ENCODE measurements around the gene ASIC1. TPM values are rescaled to one million over a fixed set of nuclear protein-coding genes. Genes with fewer than 3 reads are reported as not detected.
"Not testable (repeated sequence)": the region's sequence is repeated elsewhere in the genome, so short reads cannot be mapped to it uniquely, and the experiment has no call there.

The ASIC1 gene
- total RNA-seq, 2 experiments from 2014 or later, result 19.0 to 28.3 TPM

DNA sequence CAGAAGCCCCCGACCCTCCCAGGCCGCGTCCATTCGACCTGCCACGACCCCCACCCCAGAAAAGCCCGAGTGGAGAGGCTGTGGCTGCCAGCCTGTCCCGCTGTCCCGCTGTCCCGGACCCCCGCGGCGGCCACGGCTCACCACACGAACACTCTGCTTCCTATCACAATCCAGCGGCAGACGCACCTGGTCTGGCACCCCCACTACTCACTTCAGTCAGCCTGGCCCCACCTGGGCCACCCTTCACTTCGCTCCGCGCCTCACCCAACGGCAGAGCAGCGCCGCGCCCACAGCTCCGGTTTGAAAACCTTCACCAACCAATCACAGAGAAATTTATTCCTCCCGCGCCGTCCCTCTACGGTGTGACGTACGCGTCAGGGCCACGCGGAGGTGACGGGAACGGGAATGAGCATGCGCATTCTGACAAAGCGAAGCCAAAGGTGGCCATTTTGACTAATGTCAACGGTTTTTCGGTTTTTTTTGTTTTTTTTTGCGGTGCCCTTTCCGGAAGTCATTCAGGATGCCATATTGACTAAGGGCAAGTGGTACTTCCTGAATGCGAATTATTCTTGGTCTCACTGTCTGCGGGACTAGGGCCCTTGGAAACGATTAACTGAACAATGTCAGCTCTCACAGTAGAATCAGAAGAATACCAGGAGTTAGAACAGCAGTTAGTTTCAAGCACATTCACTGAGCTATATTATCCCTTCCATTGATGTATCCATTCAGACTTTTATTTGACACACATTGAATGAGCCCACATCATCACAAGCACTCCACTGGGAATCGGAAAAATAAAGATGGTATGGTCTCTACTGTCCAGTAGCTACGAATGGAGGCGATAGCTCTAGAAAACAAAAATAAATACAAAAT lies 32.0 kb upstream of the ASIC1 start, which contains the start of gene RACGAP1:
Gene RACGAP1 (minus strand): TSS at position 308 of the 873 bp plus-strand sequence. CDS start 8,779 bp downstream, outside the sequence.
- Mint-ChIP-seq H3K36me3 (peaks cover 38% of the 10 kb centered on the region), H3K4me1 (peaks cover 38% of the 10 kb centered on the region), H3K4me3 (peak within 1 kb of the TSS; percentile 91), H3K27ac (peak within 1 kb of the TSS; percentile 96), H3K9me3 (ENCODE audit: low read depth) (no peaks in the 10 kb centered on the region), H3K27me3 (no peaks in the 10 kb centered on the region)
- DNase-seq (peak; percentile 99), ATAC-seq (peak; percentile 98)
- CTCF ChIA-PET, result interaction anchor here (0.9 to 7.1 kb wide), 13 partner anchors 11 to 284 kb away, joined by 3 to 44 read pairs (median 4); partner anchors contain the start of gene TMBIM6

DNA sequence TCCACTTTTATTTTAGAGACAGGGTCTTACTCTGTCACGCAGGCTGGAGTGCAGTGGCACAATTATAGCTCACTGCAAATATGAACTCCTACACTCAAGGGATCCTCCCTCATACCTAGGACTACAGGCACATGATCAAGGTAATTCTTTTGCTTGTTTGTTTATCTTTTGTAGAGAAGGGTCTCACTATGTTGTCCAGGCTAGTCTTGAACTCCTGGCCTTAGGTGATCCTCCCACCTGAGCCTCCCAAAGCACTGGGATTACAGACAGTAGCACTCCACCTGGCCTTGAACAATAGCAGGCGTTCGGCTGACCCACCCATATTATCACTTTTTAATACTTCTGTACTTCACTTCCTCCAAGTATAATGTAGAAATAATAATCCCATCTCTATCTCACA lies 30.7 kb upstream of the ASIC1 start:
- no peak for DNase-seq
- CTCF ChIA-PET, result interaction anchor here (1.3 to 7.1 kb wide), 2 partner anchors 9 to 12 kb away, joined by 3 to 44 read pairs; no protein-coding TSS in a partner anchor
- H3K36me3 Mint-ChIP-seq, result peaks cover 29% of the 10 kb centered on the region
- no peak for ATAC-seq
- no peaks in the 10 kb centered on the region for H3K9me3 Mint-ChIP-seq (ENCODE audit: low read depth)
- no peak overlapping the region for H3K27ac Mint-ChIP-seq
- H3K4me1 Mint-ChIP-seq, result peaks cover 29% of the 10 kb centered on the region
- H3K27me3 Mint-ChIP-seq, result peaks cover 3% of the 10 kb centered on the region
- no peak overlapping the region for H3K4me3 Mint-ChIP-seq

DNA sequence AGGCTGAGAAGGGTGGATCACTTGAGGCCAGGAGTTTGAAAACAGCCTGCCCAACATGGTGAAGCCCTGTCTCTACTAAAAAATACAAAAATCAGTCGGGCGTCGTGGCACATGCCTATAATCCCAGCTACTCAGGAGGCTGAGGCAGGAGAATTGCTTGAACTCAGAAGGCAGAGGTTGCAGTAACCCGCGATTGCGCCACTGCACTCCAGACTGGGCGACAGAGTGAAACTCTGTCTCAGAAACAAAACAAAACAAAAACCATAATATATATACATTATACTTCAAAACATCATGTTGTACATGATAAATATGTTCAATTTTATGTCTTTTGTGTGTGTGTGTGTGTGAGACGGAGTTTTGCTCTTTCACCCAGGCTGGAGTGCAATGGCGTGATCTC lies 26.9 kb upstream of the ASIC1 start:
- not testable (repeated sequence) for H3K36me3 Mint-ChIP-seq; H3K27ac Mint-ChIP-seq; H3K4me3 Mint-ChIP-seq; H3K4me1 Mint-ChIP-seq; DNase-seq; ATAC-seq; H3K9me3 Mint-ChIP-seq (ENCODE audit: low read depth)
- CTCF ChIA-PET, result interaction anchor here (1.2 to 7.1 kb wide), 5 partner anchors 8 to 63 kb away, joined by 3 to 44 read pairs (median 5); no protein-coding TSS in a partner anchor
- peaks cover 21% of the 10 kb centered on the region for H3K27me3 Mint-ChIP-seq

DNA sequence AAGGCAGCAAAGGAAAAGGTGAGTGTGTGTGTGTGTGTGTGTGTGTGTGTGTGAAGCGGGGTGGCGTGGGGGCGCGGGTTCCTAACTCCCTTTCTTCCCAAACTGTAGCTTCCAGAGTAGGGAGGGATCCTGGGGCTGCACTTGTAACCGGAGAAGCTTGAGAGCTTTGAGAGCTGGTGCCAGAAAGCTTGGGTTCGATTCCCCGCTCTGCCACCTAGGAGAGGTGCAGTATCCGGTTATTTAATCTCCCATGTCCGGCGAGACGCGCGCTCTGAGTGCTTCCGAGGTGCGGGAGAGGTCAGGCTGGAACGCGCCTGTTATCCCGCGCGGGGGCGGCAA lies 24.9 kb upstream of the ASIC1 start:
- Mint-ChIP-seq H3K4me1 (no peaks in the 10 kb centered on the region), H3K27ac (no peak overlapping the region), H3K9me3 (ENCODE audit: low read depth) (no peaks in the 10 kb centered on the region), H3K36me3 (no peaks in the 10 kb centered on the region), H3K4me3 (no peak overlapping the region), H3K27me3 (peaks cover 29% of the 10 kb centered on the region)
- DNase-seq (no peak), ATAC-seq (no peak)
- CTCF ChIA-PET, result interaction anchor here (1.3 to 3.8 kb wide), 2 partner anchors 23 to 79 kb away, joined by 3 to 18 read pairs; partner anchors contain the start of gene COX14

DNA sequence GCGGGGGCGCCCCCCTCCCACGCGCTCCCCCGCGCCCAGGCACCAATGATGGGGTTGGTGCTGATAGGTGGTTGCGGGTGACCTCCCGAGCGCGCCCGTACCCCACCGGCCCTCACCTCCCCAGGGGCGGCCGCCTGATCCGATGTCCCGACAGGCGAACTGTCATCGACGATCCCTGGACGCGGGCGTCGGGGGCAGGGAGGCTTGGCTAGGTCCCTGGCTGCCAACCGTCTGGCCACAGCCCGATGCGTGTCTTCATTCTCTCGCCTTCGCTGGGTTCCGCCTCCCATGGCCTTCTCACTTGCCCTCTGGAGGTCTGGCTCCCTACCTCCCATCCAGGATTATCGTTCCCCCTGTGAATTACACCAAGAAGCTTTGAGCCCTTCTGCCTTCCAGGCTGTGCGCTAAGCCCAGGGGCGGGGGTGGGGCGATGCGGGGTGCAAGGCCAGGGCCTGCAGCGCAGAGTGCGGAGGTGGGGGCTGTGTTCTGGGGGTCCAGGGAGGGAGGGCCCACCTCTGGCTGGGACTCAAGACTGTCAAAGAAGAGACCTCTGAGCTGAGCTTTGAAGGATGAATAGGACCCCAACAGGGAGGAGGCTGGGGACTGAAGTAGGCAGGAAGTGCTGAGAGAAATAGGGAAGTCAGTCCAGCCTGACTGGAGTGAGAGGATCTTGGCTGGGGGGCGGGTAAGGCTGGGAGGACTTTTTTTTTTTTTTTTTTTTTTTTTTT lies 24.4 kb upstream of the ASIC1 start:
- H3K9me3 Mint-ChIP-seq (ENCODE audit: low read depth), result no peaks in the 10 kb centered on the region
- peak overlapping the region; percentile 28 for H3K4me3 Mint-ChIP-seq
- H3K36me3 Mint-ChIP-seq, result no peaks in the 10 kb centered on the region

DNA sequence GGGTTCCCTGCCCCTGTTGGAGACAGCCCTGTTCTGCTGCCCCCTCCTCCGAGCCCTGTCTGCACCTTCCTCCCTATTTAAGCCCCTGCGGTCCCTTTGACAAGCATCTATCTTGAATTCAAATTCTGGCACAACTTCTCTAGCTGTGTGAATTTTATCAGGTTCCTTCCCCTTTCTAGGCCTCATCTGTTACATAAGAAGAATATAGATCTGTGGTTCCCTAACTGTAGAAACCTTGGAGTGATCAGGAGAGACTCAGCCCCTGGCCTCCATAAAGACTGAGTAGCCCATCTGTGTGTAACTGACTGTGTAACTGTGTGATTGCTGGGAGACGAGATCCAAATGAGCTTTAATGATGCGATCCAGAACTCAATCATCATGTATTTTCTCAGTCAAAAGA lies 19.1 kb upstream of the ASIC1 start:
- no peak overlapping the region for H3K27ac Mint-ChIP-seq
- DNase-seq (no peak), ATAC-seq (no peak)
- H3K36me3 Mint-ChIP-seq, result no peaks in the 10 kb centered on the region
- no peaks in the 10 kb centered on the region for H3K9me3 Mint-ChIP-seq (ENCODE audit: low read depth)
- H3K27me3 Mint-ChIP-seq, result peaks cover 15% of the 10 kb centered on the region
- CTCF ChIA-PET, result interaction anchor here (0.6 to 13.7 kb wide), 21 partner anchors 11 to 1505 kb away, joined by 3 to 221 read pairs (median 6); partner anchors contain the start of genes ASIC1, COX14, RACGAP1 and SMARCD1
- no peak overlapping the region for H3K4me3 Mint-ChIP-seq
- peaks cover 4% of the 10 kb centered on the region for H3K4me1 Mint-ChIP-seq

More for the DNA sequence above, 24.4 kb upstream of the ASIC1 start:
- no peak overlapping the region for H3K27ac Mint-ChIP-seq
- H3K4me1 Mint-ChIP-seq, result no peaks in the 10 kb centered on the region
- CTCF ChIA-PET, result interaction anchor here (0.5 to 3.8 kb wide), 4 partner anchors 23 to 178 kb away, joined by 3 to 18 read pairs (median 4); partner anchors contain the start of gene COX14
- DNase-seq, result no peak
- H3K27me3 Mint-ChIP-seq, result peaks cover 29% of the 10 kb centered on the region
- no peak for ATAC-seq

DNA sequence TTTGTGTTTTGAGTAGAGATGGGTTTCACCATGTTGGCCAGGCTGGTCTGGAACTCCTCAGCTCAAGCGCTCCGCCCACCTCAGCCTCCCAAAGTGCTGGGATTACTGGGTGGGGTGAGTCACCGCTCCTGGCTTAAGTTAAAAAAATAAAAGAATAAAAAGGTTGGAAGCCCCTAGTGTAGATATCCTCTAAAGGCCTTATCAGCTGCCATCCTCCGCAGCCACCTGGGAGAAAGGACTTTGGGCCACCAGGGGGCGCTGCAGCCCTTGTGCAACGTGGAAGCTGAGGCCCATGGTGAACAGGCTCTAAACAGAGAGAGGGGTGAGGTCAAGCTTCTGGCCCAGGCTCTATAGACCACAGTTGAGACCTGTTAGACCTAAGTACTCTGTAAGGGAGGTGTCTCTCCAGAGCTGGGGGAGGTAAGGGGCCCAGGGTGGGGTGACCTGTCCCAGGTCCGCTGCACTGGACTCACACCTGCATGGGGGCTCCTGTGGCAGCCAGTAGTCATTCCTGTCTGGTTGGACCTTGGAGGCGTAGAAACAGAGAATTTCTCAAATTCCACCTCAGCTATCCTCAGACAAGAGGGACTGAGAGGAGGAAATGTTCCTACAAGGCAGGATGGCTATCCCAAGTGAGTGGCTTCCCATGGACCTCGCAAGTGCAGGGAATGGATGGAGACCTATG lies 18.1 kb upstream of the ASIC1 start:
- peak; percentile 90 for DNase-seq
- H3K9me3 Mint-ChIP-seq (ENCODE audit: low read depth), result no peaks in the 10 kb centered on the region
- peaks cover 14% of the 10 kb centered on the region for H3K27me3 Mint-ChIP-seq
- peak; percentile 93 for ATAC-seq
- H3K4me1 Mint-ChIP-seq, result peaks cover 13% of the 10 kb centered on the region
- CTCF ChIA-PET, result interaction anchor here (0.6 to 13.7 kb wide), 38 partner anchors 8 to 1506 kb away, joined by 3 to 221 read pairs (median 6); partner anchors contain the start of genes ASIC1, COX14, RACGAP1 and SMARCD1
- no peak overlapping the region for H3K4me3 Mint-ChIP-seq
- no peaks in the 10 kb centered on the region for H3K36me3 Mint-ChIP-seq
- no peak overlapping the region for H3K27ac Mint-ChIP-seq

DNA sequence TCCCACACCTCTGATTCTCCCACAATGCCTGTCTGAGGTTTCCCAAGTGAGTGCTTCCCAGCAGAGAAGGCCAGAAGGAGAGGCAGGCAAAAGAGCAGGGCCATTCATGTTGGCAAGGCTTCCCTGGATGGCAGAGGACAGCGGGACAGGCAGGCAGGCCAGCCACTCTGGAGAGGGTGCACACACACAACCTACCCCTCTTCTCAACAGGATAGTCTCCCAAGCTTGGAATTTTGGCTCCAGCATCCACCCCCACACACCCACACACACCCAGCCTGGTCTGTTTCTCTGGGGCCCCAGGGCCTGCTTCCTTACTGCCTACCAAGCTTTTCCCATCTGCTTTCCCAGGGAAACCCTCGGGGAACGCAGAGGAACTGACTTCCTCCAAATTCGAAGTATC lies 16.7 kb upstream of the ASIC1 start:
- H3K27ac Mint-ChIP-seq, result no peak overlapping the region
- peaks cover 13% of the 10 kb centered on the region for H3K4me1 Mint-ChIP-seq
- CTCF ChIA-PET, result interaction anchor here (1.3 to 13.7 kb wide), 8 partner anchors 13 to 70 kb away, joined by 3 to 221 read pairs (median 40); partner anchors contain the start of genes ASIC1, RACGAP1 and SMARCD1
- no peaks in the 10 kb centered on the region for H3K9me3 Mint-ChIP-seq (ENCODE audit: low read depth)
- DNase-seq (no peak), ATAC-seq (no peak)
- H3K27me3 Mint-ChIP-seq, result peaks cover 8% of the 10 kb centered on the region
- no peak overlapping the region for H3K4me3 Mint-ChIP-seq
- no peaks in the 10 kb centered on the region for H3K36me3 Mint-ChIP-seq

DNA sequence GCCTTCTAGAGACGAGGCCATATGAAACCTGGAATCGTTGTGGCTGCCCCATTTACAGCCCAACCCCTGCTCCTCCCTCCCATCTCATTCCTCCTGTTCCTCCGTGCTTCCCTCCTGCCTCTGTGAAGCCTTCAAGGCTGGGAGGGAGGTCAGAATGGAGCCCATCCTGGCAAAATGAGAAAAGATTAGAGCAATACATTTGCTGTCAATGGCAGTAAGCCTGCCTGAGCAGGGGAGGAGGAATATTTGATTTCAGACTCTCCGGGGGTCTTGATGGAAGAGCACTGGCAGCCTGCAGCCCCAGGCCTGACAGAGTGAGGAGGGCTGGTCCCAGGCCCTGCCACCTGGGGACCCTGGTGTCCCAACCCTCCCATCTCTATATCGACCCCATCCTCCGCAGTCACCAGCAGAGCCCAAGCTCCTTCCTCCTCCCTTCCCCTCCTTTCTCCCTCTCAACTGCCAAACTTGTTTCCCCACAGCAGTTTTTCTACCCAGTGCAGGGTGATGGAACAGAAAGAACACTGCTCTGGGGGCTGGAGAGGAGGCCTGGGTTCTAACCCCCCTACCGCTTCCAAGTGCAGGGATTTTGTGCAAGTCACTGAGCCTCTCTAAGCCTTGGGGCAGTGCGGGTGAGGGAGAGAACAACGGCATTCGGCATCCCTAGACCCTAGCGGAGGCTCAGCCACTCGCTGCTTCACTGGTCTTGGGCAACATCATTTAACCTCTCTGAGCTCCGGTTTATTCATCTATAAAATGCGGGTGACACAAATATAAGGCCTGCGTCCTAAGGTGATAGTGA lies 16.1 kb upstream of the ASIC1 start:
- Mint-ChIP-seq H3K27me3 (peaks cover 2% of the 10 kb centered on the region), H3K4me3 (no peak overlapping the region), H3K4me1 (peaks cover 13% of the 10 kb centered on the region), H3K9me3 (ENCODE audit: low read depth) (no peaks in the 10 kb centered on the region), H3K36me3 (no peaks in the 10 kb centered on the region), H3K27ac (no peak overlapping the region)
- ATAC-seq (no peak), DNase-seq (no peak)
- CTCF ChIA-PET, result interaction anchor here (1.4 to 13.7 kb wide), 4 partner anchors 14 to 30 kb away, joined by 6 to 221 read pairs (median 86); partner anchors contain the start of gene ASIC1

DNA sequence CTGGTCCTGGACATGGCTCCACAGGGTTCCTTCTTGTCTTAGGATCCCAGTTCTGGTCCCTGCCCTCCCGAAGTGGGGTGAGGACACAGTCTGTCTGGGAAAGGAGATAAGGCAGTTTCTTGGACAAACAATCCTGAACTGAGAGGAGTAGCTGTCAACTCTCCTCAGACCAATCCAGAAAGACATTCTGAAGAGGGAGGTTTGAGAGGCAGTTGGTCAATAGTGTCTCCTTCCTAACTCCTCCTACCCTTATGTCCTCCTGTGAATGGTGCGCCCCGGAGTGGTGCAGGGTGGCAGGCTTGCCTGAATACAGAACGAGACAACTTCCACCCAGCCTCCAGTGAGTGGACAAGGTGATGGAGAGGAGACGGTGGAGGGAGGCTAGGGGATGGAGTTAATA lies 15.4 kb upstream of the ASIC1 start:
- CTCF ChIA-PET, result interaction anchor here (1.4 to 13.7 kb wide), 3 partner anchors 13 to 30 kb away, joined by 6 to 221 read pairs (median 124); no protein-coding TSS in a partner anchor
- no peak for DNase-seq
- H3K36me3 Mint-ChIP-seq, result no peaks in the 10 kb centered on the region
- H3K4me3 Mint-ChIP-seq, result no peak overlapping the region
- H3K27ac Mint-ChIP-seq, result no peak overlapping the region
- no peaks in the 10 kb centered on the region for H3K27me3 Mint-ChIP-seq
- ATAC-seq, result no peak
- H3K9me3 Mint-ChIP-seq (ENCODE audit: low read depth), result no peaks in the 10 kb centered on the region
- peaks cover 13% of the 10 kb centered on the region for H3K4me1 Mint-ChIP-seq

DNA sequence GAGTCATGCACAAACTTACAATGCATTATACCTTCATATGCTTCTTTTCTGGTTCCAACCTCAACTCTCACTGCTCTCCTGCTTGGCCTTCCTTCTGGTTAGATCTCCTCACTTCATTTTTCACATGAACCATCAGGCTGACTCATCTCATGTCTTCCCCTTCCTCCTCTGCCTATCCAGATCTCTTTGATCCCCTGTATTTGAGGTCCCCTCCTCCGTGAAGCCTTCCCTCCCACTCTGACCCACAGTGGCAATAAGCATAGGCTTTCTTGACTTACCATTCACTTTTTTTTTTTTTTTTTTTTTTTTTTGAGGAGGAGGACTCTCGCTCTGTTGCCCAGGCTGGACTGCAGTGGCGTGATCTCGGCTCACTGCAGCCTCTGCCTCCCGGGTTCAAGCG lies 14.7 kb upstream of the ASIC1 start:
- no peak for DNase-seq
- Mint-ChIP-seq H3K9me3 (ENCODE audit: low read depth) (no peaks in the 10 kb centered on the region), H3K4me1 (peaks cover 15% of the 10 kb centered on the region), H3K27ac (no peak overlapping the region), H3K27me3 (no peaks in the 10 kb centered on the region), H3K36me3 (no peaks in the 10 kb centered on the region), H3K4me3 (no peak overlapping the region)
- CTCF ChIA-PET, result interaction anchor here (1.1 to 13.7 kb wide), 5 partner anchors 12 to 29 kb away, joined by 3 to 221 read pairs (median 6); no protein-coding TSS in a partner anchor
- no peak for ATAC-seq

DNA sequence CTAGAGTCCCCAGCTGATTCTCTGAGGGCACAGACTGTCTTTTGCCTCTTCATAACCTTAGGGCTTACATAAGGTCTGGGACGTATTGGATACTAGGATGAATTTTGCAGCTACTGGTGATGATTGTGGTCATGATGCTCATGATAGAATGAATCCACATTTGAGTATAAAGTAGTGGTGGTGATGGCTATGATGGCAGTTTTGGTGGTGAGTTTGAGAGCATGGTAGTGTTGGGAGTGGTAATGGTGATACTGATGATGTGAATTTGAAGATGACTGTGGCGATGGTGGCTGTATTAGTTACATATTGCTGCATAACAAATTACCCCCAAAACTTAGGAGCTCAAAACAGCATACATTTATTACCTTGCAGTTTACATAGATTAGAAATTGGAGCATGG lies 14.1 kb upstream of the ASIC1 start:
- CTCF ChIA-PET, result interaction anchor here (0.5 to 13.7 kb wide), 5 partner anchors 12 to 46 kb away, joined by 3 to 221 read pairs (median 4); no protein-coding TSS in a partner anchor
- no peak for ATAC-seq
- no peaks in the 10 kb centered on the region for H3K9me3 Mint-ChIP-seq (ENCODE audit: low read depth)
- peaks cover under 1% of the 10 kb centered on the region for H3K27me3 Mint-ChIP-seq
- no peaks in the 10 kb centered on the region for H3K36me3 Mint-ChIP-seq
- H3K27ac Mint-ChIP-seq, result no peak overlapping the region
- no peak overlapping the region for H3K4me3 Mint-ChIP-seq
- DNase-seq, result no peak
- H3K4me1 Mint-ChIP-seq, result peaks cover 15% of the 10 kb centered on the region
